GM12874 (cell line): ENCODE measurements around the gene PRKCB.

Experiments used
- TF ChIP-seq, protein P1 (sequence below): IDR thresholded peaks from 2 replicates; pipeline ENCODE4 v1.5.1; 2011; ENCODE audit warnings: low read depth, mild to moderate bottlenecking, control low read depth, low read length, moderate library complexity; ENCODE audit not compliant: insufficient read depth

PRKCB gene

DNA sequence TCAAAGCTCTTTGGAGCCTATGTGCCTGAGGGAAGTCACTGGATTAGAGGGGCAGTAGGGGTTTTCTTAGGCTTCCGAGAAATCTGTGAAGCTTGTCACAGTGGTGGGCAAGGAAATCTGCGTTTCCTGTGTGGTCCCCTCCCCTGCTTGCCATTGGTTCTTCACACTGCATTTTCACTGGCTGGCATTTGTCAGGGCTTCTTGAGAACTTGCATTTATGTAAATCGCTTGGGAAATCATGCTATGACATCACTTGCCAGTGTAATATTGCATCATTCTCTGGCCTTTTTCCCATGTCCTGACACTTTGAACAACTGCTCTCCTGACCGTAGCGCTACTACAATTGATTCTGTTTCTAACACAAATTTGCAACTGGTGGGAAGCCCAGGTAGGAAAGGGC, 422.2 kb downstream of the PRKCB start:
- TF ChIP-seq, protein P1, sequence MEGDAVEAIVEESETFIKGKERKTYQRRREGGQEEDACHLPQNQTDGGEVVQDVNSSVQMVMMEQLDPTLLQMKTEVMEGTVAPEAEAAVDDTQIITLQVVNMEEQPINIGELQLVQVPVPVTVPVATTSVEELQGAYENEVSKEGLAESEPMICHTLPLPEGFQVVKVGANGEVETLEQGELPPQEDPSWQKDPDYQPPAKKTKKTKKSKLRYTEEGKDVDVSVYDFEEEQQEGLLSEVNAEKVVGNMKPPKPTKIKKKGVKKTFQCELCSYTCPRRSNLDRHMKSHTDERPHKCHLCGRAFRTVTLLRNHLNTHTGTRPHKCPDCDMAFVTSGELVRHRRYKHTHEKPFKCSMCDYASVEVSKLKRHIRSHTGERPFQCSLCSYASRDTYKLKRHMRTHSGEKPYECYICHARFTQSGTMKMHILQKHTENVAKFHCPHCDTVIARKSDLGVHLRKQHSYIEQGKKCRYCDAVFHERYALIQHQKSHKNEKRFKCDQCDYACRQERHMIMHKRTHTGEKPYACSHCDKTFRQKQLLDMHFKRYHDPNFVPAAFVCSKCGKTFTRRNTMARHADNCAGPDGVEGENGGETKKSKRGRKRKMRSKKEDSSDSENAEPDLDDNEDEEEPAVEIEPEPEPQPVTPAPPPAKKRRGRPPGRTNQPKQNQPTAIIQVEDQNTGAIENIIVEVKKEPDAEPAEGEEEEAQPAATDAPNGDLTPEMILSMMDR = no peak

DNA sequence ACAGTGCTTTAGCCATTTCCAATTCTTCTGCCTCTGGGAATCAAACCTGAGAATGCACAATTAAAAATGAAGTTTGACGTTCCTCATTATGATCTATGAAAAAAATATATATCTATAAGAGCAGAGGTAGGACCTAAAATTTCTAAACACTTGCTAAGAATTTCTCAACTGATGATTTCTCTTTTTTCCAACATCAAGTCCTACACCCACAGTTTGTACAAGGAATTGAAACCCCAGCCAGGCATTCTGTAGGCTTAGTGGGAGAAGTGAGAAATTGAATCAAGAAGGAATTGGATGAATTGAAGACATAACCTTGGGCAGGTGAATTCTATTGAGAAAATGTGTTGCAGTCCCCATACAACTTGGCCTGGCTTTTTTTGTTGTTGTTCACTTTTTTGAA, 423.0 kb downstream of the PRKCB start:
- TF ChIP-seq, protein P1 = no peak

DNA sequence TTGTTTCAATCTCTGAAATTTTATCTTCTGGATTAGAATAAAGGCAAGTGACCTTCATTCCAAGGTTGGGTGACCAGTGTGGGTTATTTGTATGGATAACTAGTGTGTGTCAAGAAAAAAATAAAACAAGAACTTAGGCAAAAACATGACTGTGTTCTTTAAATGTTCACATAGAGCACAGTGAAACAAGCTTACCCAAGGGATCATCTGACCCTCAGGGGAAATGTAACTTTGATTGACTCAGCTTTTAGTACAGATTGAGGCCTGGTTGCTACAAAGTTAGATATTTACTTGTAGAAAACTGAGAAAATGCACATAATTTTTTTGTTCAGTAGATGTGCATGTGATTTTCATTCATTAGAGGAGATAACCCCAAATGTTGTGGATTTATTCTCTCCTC, 427.0 kb downstream of the PRKCB start:
- TF ChIP-seq, protein P1 = no peak
